SU-DHL-6 (cell line): ENCODE measurements around the gene CANT1.

Source experiments
- H2AFZ ChIP-seq: fragments of 200-600 bp; sonication (generic); 2 replicates; pipeline ENCODE4 v1.6.1; 2014; ENCODE audit warnings: low read depth, mild to moderate bottlenecking, moderate library complexity, mixed read lengths, antibody characterized with exemption, low read length; ENCODE audit not compliant: severe bottlenecking
- H3F3A ChIP-seq: fragments of 200-600 bp; shearing (Covaris generic); 2 replicates; pipeline ENCODE4 v1.6.0; 2016; ENCODE audit warnings: antibody characterized with exemption, mild to moderate bottlenecking; ENCODE audit not compliant: insufficient read depth
- H3K27ac ChIP-seq: fragments of 200-600 bp; sonication (generic); 2 replicates; pipeline ENCODE4 v1.5.1; 2016; ENCODE audit warnings: low read depth, mild to moderate bottlenecking, low read length, moderate library complexity, mixed read lengths
- H3K27me3 ChIP-seq: fragments of 200-600 bp; sonication (generic), shearing (Covaris generic); 2 replicates; pipeline ENCODE4 v1.6.0; 2014; ENCODE audit warnings: mild to moderate bottlenecking, low read length
- H3K36me3 ChIP-seq: fragments of 200-600 bp; sonication (generic); 2 replicates; pipeline ENCODE4 v1.6.1; 2014; ENCODE audit warnings: mild to moderate bottlenecking, low read length, mixed read lengths
- H3K4me2 ChIP-seq: fragments of 300-600, 200-600 bp; shearing (Covaris generic), sonication (generic); 2 replicates; pipeline ENCODE4 v1.6.0; 2014; ENCODE audit warnings: low read length, low read depth, mild to moderate bottlenecking; ENCODE audit not compliant: poor library complexity, severe bottlenecking
- H3K4me3 ChIP-seq: fragments of 200-600 bp; sonication (generic); 2 replicates; pipeline ENCODE4 v1.5.1; 2014; ENCODE audit warnings: antibody characterized with exemption, low read length, mild to moderate bottlenecking, mixed read lengths; ENCODE audit not compliant: insufficient read depth, poor library complexity, severe bottlenecking
- H3K79me2 ChIP-seq: fragments of 200-600 bp; sonication (generic); 2 replicates; pipeline ENCODE4 v1.6.1; 2014; ENCODE audit warnings: mild to moderate bottlenecking, low read length, moderate library complexity; ENCODE audit not compliant: insufficient read depth
- H3K9ac ChIP-seq: fragments of 200-600 bp; sonication (generic); 2 replicates; pipeline ENCODE4 v1.7.0; 2014; ENCODE audit warnings: mild to moderate bottlenecking, low read length
- H3K9me2 ChIP-seq: fragments of 200-600 bp; sonication (generic); replicated peaks from 2 replicates; pipeline ENCODE4 v1.6.1; 2014; ENCODE audit warnings: low read length; ENCODE audit not compliant: insufficient read depth
- H3K9me3 ChIP-seq: fragments of 200-600 bp; sonication (generic); 2 replicates; pipeline ENCODE4 v1.6.1; 2014; ENCODE audit warnings: low read length, mixed read lengths; ENCODE audit not compliant: insufficient read depth
- H4K20me1 ChIP-seq: fragments of 200-600 bp; sonication (generic); 2 replicates; pipeline ENCODE4 v1.6.1; 2014; ENCODE audit warnings: low read depth, mild to moderate bottlenecking, antibody characterized with exemption, low read length, moderate library complexity, mixed read lengths
- EZH2phosphoT487 ChIP-seq: fragments of 200-600 bp; sonication (generic), shearing (Covaris generic); conservative IDR thresholded peaks from 2 replicates; pipeline ENCODE4 v1.6.1; 2018; ENCODE audit warnings: mild to moderate bottlenecking, antibody characterized with exemption, low read length, moderate library complexity, mixed read lengths
- TF ChIP-seq, protein P1 (sequence below): fragments of 200-600 bp; sonication (generic); IDR thresholded peaks from one replicate; pipeline ENCODE4 v1.5.1; 2017; ENCODE audit warnings: antibody characterized with exemption, mild to moderate bottlenecking, low read length, moderate library complexity; ENCODE audit not compliant: insufficient read depth, poor library complexity, severe bottlenecking

The CANT1 gene

DNA sequence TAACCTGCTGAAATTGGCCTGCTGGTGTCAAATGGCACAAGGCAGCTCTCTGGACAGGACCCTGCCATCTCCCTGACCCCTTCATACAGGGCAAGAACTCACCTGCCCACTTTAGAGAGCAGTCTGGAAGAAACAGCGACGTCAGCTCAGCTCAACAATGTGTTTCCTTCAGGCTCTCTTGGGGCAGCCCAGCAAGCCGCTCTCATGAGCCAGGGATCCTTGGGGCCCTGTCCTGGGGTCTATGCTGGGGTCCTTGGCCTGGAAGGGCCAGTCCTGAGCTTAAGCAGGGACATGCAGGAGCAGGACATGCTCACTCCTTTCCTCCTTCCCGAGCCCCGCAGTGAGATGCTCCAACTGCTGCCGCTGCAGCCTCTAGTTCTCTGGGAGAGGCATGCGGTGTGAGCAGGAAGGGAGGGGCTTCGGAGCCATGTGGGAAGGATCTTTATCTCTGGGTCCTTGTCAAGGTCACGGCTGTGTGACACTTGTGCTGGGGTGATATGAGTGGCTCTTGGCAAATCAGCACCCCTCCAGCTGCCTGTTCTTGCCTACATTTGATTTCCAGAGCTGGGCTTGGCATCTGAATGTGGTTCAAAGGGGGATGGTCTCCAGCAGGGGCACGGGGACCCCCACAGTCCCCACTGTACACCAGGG is 17.8 kb upstream of the CANT1 start:
- no peaks in the 10 kb centered on the region for H3K36me3 ChIP-seq
- H3K79me2 ChIP-seq = no peaks in the 10 kb centered on the region
- no peaks in the 10 kb centered on the region for H3F3A ChIP-seq
- H4K20me1 ChIP-seq = no peaks in the 10 kb centered on the region
- TF ChIP-seq EZH2phosphoT487 = no peak
- TF ChIP-seq, protein P1, sequence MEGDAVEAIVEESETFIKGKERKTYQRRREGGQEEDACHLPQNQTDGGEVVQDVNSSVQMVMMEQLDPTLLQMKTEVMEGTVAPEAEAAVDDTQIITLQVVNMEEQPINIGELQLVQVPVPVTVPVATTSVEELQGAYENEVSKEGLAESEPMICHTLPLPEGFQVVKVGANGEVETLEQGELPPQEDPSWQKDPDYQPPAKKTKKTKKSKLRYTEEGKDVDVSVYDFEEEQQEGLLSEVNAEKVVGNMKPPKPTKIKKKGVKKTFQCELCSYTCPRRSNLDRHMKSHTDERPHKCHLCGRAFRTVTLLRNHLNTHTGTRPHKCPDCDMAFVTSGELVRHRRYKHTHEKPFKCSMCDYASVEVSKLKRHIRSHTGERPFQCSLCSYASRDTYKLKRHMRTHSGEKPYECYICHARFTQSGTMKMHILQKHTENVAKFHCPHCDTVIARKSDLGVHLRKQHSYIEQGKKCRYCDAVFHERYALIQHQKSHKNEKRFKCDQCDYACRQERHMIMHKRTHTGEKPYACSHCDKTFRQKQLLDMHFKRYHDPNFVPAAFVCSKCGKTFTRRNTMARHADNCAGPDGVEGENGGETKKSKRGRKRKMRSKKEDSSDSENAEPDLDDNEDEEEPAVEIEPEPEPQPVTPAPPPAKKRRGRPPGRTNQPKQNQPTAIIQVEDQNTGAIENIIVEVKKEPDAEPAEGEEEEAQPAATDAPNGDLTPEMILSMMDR = no peak
- H3K4me2 ChIP-seq = no peak overlapping the region
- no peak overlapping the region for H2AFZ ChIP-seq
- H3K27me3 ChIP-seq = no peaks in the 10 kb centered on the region
- H3K9me2 ChIP-seq = no peaks in the 10 kb centered on the region
- no peak overlapping the region for H3K9ac ChIP-seq
- no peak overlapping the region for H3K4me3 ChIP-seq
- no peaks in the 10 kb centered on the region for H3K9me3 ChIP-seq
- H3K27ac ChIP-seq = no peak overlapping the region

DNA sequence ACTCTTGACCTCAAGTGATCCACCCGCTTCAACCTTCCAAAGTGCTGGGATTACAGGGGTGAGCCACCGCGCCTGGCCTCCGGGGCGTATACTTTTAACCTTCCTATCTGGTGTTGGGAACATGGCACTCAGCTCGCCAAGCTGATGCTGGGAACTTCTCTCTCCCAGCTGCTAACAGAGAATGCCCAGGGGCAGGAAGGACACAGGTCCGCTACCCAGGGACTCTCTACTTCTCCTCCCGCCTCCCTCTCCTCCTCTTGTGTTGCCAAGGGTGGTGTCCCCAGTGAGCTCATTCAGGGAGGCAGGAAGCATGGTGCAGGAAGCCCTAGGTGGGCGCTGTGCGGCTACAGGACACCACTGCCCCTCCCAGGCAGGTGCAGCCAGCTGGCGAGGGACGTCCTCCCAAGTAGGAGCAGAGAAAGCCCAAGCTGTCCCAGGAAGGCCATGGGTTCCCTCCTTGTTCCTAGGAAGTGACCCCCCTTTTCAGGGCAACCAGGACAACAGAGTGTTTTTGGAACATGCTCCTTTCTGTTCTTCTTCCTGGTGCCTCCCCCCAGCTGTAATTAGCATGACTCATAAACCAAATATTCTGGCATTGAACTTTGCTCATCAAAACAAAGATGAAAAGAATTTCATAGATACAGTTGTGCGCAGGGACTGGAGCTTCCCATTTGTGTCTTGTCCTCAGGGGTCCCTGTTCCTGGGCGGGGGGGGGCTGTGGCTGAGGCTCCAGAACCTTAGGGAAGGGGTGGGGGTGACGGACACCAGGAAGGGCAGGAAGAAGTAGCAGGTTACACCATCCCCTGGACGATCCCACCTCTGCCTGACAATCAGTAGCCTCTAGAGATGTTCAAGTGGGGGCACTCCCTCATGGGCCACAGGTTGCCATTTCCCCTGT is 17.1 kb upstream of the CANT1 start:
- Histone ChIP-seq H3K9me3 (no peaks in the 10 kb centered on the region), H3K4me2 (no peak overlapping the region), H3K9me2 (no peaks in the 10 kb centered on the region), H3F3A (no peaks in the 10 kb centered on the region), H3K79me2 (no peaks in the 10 kb centered on the region), H3K4me3 (no peak overlapping the region), H3K36me3 (no peaks in the 10 kb centered on the region), H3K27ac (no peak overlapping the region), H3K9ac (no peak overlapping the region), H2AFZ (no peak overlapping the region), H3K27me3 (no peaks in the 10 kb centered on the region), H4K20me1 (no peaks in the 10 kb centered on the region)
- TF ChIP-seq, protein P1 = no peak
- TF ChIP-seq EZH2phosphoT487 = no peak

DNA sequence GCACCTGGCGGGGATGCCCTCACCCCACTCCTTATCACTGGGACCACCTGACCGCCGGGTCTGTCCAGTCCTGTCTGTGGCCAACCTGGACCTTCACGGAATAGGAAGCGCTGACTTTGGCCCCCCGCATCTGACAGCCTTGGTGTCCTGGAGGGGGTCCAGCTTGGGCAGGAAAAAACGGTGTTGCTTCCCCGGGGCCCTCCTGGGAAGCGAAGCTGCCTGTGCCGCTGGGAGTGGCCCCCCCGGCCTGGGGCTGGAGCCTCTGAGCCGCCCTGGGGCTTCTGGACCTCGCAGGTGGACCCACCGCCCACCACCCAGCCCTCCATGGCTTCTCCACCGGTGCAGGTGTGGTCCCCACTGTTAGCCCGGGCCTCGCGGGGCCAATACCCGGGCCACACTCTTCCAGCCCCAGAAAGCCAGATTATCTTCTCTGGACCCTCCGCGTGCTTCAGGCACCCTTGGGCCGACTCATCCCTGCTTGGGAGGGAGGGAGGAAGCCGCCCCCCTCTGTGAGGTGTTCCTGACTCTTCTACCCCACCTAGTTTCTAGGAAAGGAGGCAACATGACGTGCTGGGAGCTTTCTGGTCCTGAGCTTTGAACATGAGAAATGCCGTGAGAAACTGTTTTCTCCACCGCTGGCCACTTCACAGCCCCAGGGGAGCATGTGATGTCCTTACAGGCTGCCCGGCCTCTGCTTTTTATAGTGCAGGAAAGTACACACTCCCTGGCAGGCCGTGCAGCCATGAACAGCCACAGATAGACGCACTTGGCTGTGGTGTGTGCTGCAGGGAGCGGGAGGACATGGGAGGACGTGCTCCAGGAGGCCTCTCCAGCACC is 15.6 kb upstream of the CANT1 start:
- no peak overlapping the region for H3K4me2 ChIP-seq
- TF ChIP-seq, protein P1 = no peak
- no peak for TF ChIP-seq EZH2phosphoT487
- no peak overlapping the region for H3K27ac ChIP-seq
- H3K27me3 ChIP-seq = no peaks in the 10 kb centered on the region
- no peaks in the 10 kb centered on the region for H3K36me3 ChIP-seq
- no peaks in the 10 kb centered on the region for H3K9me3 ChIP-seq
- no peaks in the 10 kb centered on the region for H3F3A ChIP-seq
- no peaks in the 10 kb centered on the region for H3K9me2 ChIP-seq
- no peak overlapping the region for H2AFZ ChIP-seq
- no peaks in the 10 kb centered on the region for H4K20me1 ChIP-seq
- no peak overlapping the region for H3K9ac ChIP-seq
- H3K79me2 ChIP-seq = no peaks in the 10 kb centered on the region
- H3K4me3 ChIP-seq = no peak overlapping the region
